Thyroid gland (tissue), 4 donors: ENCODE measurements around the gene PTPN13.

Experiments
- POLR2A ChIP-seq, 2 donors: fragments of 450-650 bp; IDR thresholded peaks; one replicate each; pipeline ENCODE4 v1.6.1; 2017; ENCODE audit warnings: antibody characterized with exemption in 2 of 2, mild to moderate bottlenecking in 2 of 2, moderate library complexity in 1 of 2
- TF ChIP-seq, protein P1 (sequence below), 6 experiments: fragments of 200-600 bp in 3 of 6; fragments of 450-650 bp in 3 of 6; sonication (generic) in 3 of 6; IDR thresholded peaks; one replicate each; pipeline ENCODE4 v1.5.1; 2016 to 2019; ENCODE audit warnings: antibody characterized with exemption in 6 of 6, mild to moderate bottlenecking in 2 of 6, inconsistent platforms in 1 of 6, moderate library complexity in 1 of 6

DNA sequence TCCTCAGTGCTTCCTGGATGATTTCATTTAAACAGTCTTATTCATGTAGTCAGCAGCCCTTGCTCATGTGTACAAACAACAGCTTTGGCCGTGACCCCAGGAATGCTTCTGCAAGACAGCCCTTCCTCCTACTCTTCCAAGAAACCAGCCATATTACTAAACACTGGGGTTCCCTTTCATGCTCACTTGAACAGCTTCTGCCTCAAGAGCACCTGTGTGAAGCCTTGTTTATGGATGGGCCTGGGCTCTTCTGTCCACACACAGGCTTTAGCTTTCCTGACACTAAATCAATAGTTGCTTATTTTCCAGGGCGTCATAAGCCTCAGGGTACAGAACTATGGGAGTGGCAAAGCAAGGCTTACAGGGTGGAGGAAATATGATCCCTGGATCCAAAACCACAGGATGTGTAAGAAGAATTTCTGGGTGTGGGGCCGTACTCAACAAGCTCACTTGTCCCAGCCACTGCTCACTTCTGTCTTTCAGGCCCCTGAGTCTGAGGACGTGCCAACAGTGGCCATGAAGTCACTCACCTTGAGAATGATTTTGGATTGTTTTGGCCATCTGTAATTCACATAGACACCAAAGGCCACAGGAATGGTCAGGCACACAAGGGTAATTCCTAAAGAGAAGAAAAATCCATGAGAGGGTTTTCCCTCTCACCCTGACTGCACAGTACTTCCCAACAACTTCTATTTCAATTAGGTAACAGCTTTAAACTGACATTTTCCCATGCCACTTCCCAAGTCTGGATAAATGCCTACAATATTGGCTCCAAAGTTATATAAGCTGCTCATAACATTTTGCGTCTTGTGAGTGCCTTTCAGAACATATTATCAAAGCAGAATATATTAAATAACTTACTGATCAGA, 237.4 kb downstream of the PTPN13 start:
- TF ChIP-seq, protein P1, sequence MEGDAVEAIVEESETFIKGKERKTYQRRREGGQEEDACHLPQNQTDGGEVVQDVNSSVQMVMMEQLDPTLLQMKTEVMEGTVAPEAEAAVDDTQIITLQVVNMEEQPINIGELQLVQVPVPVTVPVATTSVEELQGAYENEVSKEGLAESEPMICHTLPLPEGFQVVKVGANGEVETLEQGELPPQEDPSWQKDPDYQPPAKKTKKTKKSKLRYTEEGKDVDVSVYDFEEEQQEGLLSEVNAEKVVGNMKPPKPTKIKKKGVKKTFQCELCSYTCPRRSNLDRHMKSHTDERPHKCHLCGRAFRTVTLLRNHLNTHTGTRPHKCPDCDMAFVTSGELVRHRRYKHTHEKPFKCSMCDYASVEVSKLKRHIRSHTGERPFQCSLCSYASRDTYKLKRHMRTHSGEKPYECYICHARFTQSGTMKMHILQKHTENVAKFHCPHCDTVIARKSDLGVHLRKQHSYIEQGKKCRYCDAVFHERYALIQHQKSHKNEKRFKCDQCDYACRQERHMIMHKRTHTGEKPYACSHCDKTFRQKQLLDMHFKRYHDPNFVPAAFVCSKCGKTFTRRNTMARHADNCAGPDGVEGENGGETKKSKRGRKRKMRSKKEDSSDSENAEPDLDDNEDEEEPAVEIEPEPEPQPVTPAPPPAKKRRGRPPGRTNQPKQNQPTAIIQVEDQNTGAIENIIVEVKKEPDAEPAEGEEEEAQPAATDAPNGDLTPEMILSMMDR (IDR thresholded peaks at IDR 0.05): no peak
- TF ChIP-seq POLR2A (IDR thresholded peaks at IDR 0.05): no peak
